ENCODE data around the gene RASGRP3. TPM values are rescaled to one million over a fixed set of nuclear protein-coding genes. Genes with fewer than 3 reads are reported as not detected.

The RASGRP3 gene
- total RNA-seq, 5 donors from 2014 or later (not counting 1 experiment from before 2014, with no cell fraction given): 2.7 to 7.0 (median 4.4) TPM

DNA sequence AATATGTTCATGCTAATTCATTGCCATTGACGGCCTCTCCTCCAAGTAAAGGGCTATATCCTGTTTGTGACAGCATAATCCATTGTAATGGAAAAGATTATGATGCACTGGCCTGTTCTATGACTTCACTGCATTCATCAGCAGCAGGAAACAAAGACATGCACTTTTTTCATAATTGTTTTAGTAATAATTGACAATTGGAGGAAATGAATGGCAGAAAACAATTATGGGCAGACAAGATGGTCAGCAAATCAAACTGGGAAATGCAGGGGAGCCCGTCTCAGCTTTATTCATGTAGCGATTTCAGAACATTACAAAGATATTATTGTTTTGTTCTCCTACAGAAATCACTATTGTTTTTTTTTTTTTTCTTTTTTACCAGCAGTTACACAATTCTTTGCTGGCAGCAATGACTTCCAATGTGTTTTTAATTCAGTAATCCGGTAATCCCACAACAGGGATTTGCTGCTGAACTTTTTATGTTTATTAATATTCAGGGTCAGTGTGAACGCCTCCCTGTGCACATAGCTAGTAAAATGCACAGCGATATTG, 33.8 kb upstream of the RASGRP3 start:
- Histone ChIP-seq H3K4me1 (ENCODE audit: control insufficient read depth in 1 of 2, extremely low read depth in 1 of 2, insufficient read depth in 2 of 2, low read length in 2 of 2) (no peaks in the 10 kb centered on the region), H3K27me3 (replicated peaks in 1 of 2; ENCODE audit: control insufficient read depth in 2 of 2, extremely low read depth in 1 of 2, insufficient read depth in 2 of 2, low read length in 1 of 2) (peaks cover 0 to 3% of the 10 kb centered on the region in 2 experiments), H3K27ac (ENCODE audit: low read length) (no peak overlapping the region), H3K36me3 (ENCODE audit: control insufficient read depth in 2 of 2, extremely low read depth in 1 of 2, insufficient read depth in 1 of 2, low read length in 1 of 2) (no peaks in the 10 kb centered on the region), H3K4me3 (ENCODE audit: control insufficient read depth in 1 of 2, extremely low read depth in 1 of 2, low read length in 1 of 2) (no peak overlapping the region), H3K9me3 (no peaks in the 10 kb centered on the region)
- no peaks in the 10 kb centered on the region for H3K4me1 Mint-ChIP-seq
- no peaks in the 10 kb centered on the region for H3K9me3 Mint-ChIP-seq
- POLR2A ChIA-PET: interaction anchor here in 1 of 2 donors (0.6 kb wide), 1 partner anchor 786 kb away, joined by 3 read pairs; no protein-coding TSS in a partner anchor
- no peaks in the 10 kb centered on the region for H3K36me3 Mint-ChIP-seq
- no peak overlapping the region for H3K4me3 Mint-ChIP-seq
- WGBS (ENCODE audit: insufficient coverage): no CpG with 5 or more reads among the region's 6 CpGs
- CTCF ChIA-PET: no interaction called here
- DNase-seq (no peak), ATAC-seq (replicated peaks in 1 of 4) (no peak)
- H3K27me3 Mint-ChIP-seq: peaks cover 5 to 12% of the 10 kb centered on the region in 2 donors
- H3K27ac Mint-ChIP-seq: no peak overlapping the region

- Mint-ChIP-seq H3K4me3 (no peak overlapping the region), H3K4me1 (no peaks in the 10 kb centered on the region), H3K36me3 (no peaks in the 10 kb centered on the region), H3K27me3 (peaks cover 5 to 11% of the 10 kb centered on the region in 2 donors), H3K9me3 (no peaks in the 10 kb centered on the region), H3K27ac (no peak overlapping the region)
- Histone ChIP-seq H3K36me3 (ENCODE audit: control insufficient read depth in 2 of 2, extremely low read depth in 1 of 2, insufficient read depth in 1 of 2, low read length in 1 of 2) (no peaks in the 10 kb centered on the region), H3K27me3 (replicated peaks in 1 of 2; ENCODE audit: control insufficient read depth in 2 of 2, extremely low read depth in 1 of 2, insufficient read depth in 2 of 2, low read length in 1 of 2) (peaks cover 0 to 3% of the 10 kb centered on the region in 2 experiments), H3K4me3 (ENCODE audit: control insufficient read depth in 1 of 2, extremely low read depth in 1 of 2, low read length in 1 of 2) (no peak overlapping the region), H3K9me3 (no peaks in the 10 kb centered on the region), H3K4me1 (ENCODE audit: control insufficient read depth in 1 of 2, extremely low read depth in 1 of 2, insufficient read depth in 2 of 2, low read length in 2 of 2) (no peaks in the 10 kb centered on the region), H3K27ac (ENCODE audit: low read length) (no peak overlapping the region)
- no CpG with 5 or more reads among the region's 3 CpGs for WGBS (ENCODE audit: insufficient coverage)
- ChIA-PET CTCF (interaction anchor here in 1 of 2 donors (0.6 kb wide), 1 partner anchor 690 kb away, joined by 4 read pairs; no protein-coding TSS in a partner anchor), POLR2A (no interaction called here)
- DNase-seq (no peak), ATAC-seq (replicated peaks in 1 of 4) (no peak)
Measured at GRCh38 chr2:33443274-33443829, 33.1 kb upstream of the RASGRP3 start.

- no peak overlapping the region for H3K27ac Mint-ChIP-seq
- Histone ChIP-seq H3K27ac (ENCODE audit: low read length) (no peak overlapping the region), H3K4me1 (ENCODE audit: control insufficient read depth in 1 of 2, extremely low read depth in 1 of 2, insufficient read depth in 2 of 2, low read length in 2 of 2) (no peaks in the 10 kb centered on the region), H3K4me3 (ENCODE audit: control insufficient read depth in 1 of 2, extremely low read depth in 1 of 2, low read length in 1 of 2) (no peak overlapping the region), H3K9me3 (no peaks in the 10 kb centered on the region), H3K36me3 (ENCODE audit: control insufficient read depth in 2 of 2, extremely low read depth in 1 of 2, insufficient read depth in 1 of 2, low read length in 1 of 2) (no peaks in the 10 kb centered on the region), H3K27me3 (replicated peaks in 1 of 2; ENCODE audit: control insufficient read depth in 2 of 2, extremely low read depth in 1 of 2, insufficient read depth in 2 of 2, low read length in 1 of 2) (no peaks in the 10 kb centered on the region)
- no peaks in the 10 kb centered on the region for H3K9me3 Mint-ChIP-seq
- ChIA-PET CTCF (no interaction called here), POLR2A (no interaction called here)
- H3K4me1 Mint-ChIP-seq: no peaks in the 10 kb centered on the region
- H3K36me3 Mint-ChIP-seq: no peaks in the 10 kb centered on the region
- ATAC-seq (replicated peaks in 1 of 4): no peak
- H3K4me3 Mint-ChIP-seq: no peak overlapping the region
- peaks cover 2 to 5% of the 10 kb centered on the region in 2 donors for H3K27me3 Mint-ChIP-seq
- no CpG with 5 or more reads among the region's 2 CpGs for WGBS (ENCODE audit: insufficient coverage)
- no peak for DNase-seq
Measured at GRCh38 chr2:33444967-33445366, 31.5 kb upstream of the RASGRP3 start.

DNA sequence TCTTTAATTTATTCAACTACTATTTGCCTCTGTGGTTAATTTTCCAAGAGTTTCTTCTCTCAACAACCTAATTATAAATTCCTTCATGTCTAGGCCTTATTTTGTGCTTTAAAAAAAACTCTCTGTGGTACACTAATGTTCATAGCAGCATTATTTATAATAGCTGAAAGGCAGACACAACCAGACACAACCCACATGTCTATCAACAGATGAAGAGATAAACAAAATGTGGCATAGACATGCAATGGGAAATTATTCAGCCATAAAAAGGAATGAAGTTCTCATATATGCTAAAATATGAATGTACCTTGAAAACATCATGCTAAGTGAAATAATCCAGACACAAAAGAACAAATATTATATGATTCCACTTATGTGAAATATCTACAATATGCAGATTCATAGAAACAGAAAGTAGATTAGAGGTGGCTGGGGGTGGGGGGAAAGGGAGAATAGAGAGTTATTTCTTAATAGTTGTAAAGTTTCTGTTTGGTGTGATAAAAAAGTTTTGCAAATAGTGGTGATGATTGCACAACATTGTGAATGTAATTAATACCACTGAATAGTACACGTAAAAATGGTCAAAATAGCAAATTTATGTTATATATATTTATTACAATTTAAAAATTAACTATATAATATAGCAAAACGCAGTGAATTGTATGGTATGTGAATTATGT, 28.1 kb upstream of the RASGRP3 start:
- Mint-ChIP-seq H3K27me3 (no peaks in the 10 kb centered on the region), H3K27ac (no peak overlapping the region), H3K36me3 (no peaks in the 10 kb centered on the region), H3K9me3 (peaks cover 8 to 19% (median 10%) of the 10 kb centered on the region in 3 donors), H3K4me1 (no peaks in the 10 kb centered on the region), H3K4me3 (no peak overlapping the region)
- Histone ChIP-seq H3K27me3 (replicated peaks in 1 of 2; ENCODE audit: control insufficient read depth in 2 of 2, extremely low read depth in 1 of 2, insufficient read depth in 2 of 2, low read length in 1 of 2) (peaks cover 0 to 6% of the 10 kb centered on the region in 2 experiments), H3K4me1 (ENCODE audit: control insufficient read depth in 1 of 2, extremely low read depth in 1 of 2, insufficient read depth in 2 of 2, low read length in 2 of 2) (no peaks in the 10 kb centered on the region), H3K9me3 (no peaks in the 10 kb centered on the region), H3K36me3 (ENCODE audit: control insufficient read depth in 2 of 2, extremely low read depth in 1 of 2, insufficient read depth in 1 of 2, low read length in 1 of 2) (no peaks in the 10 kb centered on the region), H3K27ac (ENCODE audit: low read length) (no peak overlapping the region), H3K4me3 (ENCODE audit: control insufficient read depth in 1 of 2, extremely low read depth in 1 of 2, low read length in 1 of 2) (no peak overlapping the region)
- WGBS (ENCODE audit: insufficient coverage): no CpG with 5 or more reads among the region's 2 CpGs
- ChIA-PET POLR2A (no interaction called here), CTCF (no interaction called here)
- ATAC-seq (replicated peaks in 1 of 4): no peak
- DNase-seq: no peak

- Mint-ChIP-seq H3K9me3 (peaks cover 13 to 20% (median 14%) of the 10 kb centered on the region in 3 donors), H3K27ac (no peak overlapping the region), H3K4me3 (no peak overlapping the region), H3K36me3 (no peaks in the 10 kb centered on the region), H3K4me1 (no peaks in the 10 kb centered on the region), H3K27me3 (no peaks in the 10 kb centered on the region)
- Histone ChIP-seq H3K4me1 (ENCODE audit: control insufficient read depth in 1 of 2, extremely low read depth in 1 of 2, insufficient read depth in 2 of 2, low read length in 2 of 2) (no peaks in the 10 kb centered on the region), H3K27me3 (replicated peaks in 1 of 2; ENCODE audit: control insufficient read depth in 2 of 2, extremely low read depth in 1 of 2, insufficient read depth in 2 of 2, low read length in 1 of 2) (peaks cover 0 to 6% of the 10 kb centered on the region in 2 experiments), H3K36me3 (ENCODE audit: control insufficient read depth in 2 of 2, extremely low read depth in 1 of 2, insufficient read depth in 1 of 2, low read length in 1 of 2) (no peaks in the 10 kb centered on the region), H3K27ac (ENCODE audit: low read length) (no peak overlapping the region), H3K9me3 (no peaks in the 10 kb centered on the region), H3K4me3 (ENCODE audit: control insufficient read depth in 1 of 2, extremely low read depth in 1 of 2, low read length in 1 of 2) (no peak overlapping the region)
- WGBS (ENCODE audit: insufficient coverage): no CpG with 5 or more reads among the region's 1 CpG
- POLR2A ChIA-PET: no interaction called here
- CTCF ChIA-PET: no interaction called here
- no peak for DNase-seq
- ATAC-seq (replicated peaks in 1 of 4): no peak
Measured at GRCh38 chr2:33451214-33451613, 25.2 kb upstream of the RASGRP3 start.

DNA sequence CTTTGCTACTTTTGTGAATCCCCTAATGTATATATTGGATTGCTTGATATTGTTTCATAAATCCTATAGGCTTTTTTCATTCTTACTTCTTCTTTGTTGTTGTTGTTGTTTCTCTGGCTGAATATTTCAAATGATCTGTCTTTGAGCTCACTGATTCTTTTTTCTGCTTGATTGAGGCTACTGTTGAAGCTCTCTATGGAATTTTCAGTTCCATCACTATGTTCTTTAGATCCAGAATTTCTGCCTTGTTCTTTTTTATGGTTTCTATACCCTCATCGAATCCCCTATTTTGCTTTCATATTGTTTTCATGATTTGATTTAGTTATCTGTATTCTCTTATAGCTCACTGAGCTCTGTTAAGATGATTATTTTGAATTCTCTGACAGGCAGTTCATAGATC, 24.6 kb upstream of the RASGRP3 start:
- no peaks in the 10 kb centered on the region for H3K27me3 Mint-ChIP-seq
- peaks cover 13 to 20% (median 14%) of the 10 kb centered on the region in 3 donors for H3K9me3 Mint-ChIP-seq
- H3K27ac Mint-ChIP-seq: no peak overlapping the region
- no peak overlapping the region for H3K4me3 Mint-ChIP-seq
- H3K4me1 ChIP-seq (ENCODE audit: control insufficient read depth in 1 of 2, extremely low read depth in 1 of 2, insufficient read depth in 2 of 2, low read length in 2 of 2): no peaks in the 10 kb centered on the region
- POLR2A ChIA-PET: interaction anchor here in 1 of 2 donors (0.6 kb wide), 1 partner anchor 131 kb away, joined by 3 read pairs; no protein-coding TSS in a partner anchor
- peaks cover 0 to 6% of the 10 kb centered on the region in 2 experiments for H3K27me3 ChIP-seq (replicated peaks in 1 of 2; ENCODE audit: control insufficient read depth in 2 of 2, extremely low read depth in 1 of 2, insufficient read depth in 2 of 2, low read length in 1 of 2)
- H3K27ac ChIP-seq (ENCODE audit: low read length): no peak overlapping the region
- DNase-seq: no peak
- no peak overlapping the region for H3K4me3 ChIP-seq (ENCODE audit: control insufficient read depth in 1 of 2, extremely low read depth in 1 of 2, low read length in 1 of 2)
- H3K9me3 ChIP-seq: no peaks in the 10 kb centered on the region
- WGBS (ENCODE audit: insufficient coverage): no CpG with 5 or more reads among the region's 1 CpG
- CTCF ChIA-PET: interaction anchor here in 1 of 2 donors (1.0 kb wide), 1 partner anchor 24 kb away, joined by 3 read pairs; no protein-coding TSS in a partner anchor
- no peaks in the 10 kb centered on the region for H3K4me1 Mint-ChIP-seq
- H3K36me3 Mint-ChIP-seq: no peaks in the 10 kb centered on the region
- ATAC-seq (replicated peaks in 1 of 4): no peak
- no peaks in the 10 kb centered on the region for H3K36me3 ChIP-seq (ENCODE audit: control insufficient read depth in 2 of 2, extremely low read depth in 1 of 2, insufficient read depth in 1 of 2, low read length in 1 of 2)

Data from T-cell (primary cell).